HG02571 (cell line): Measurements from ENCODE around the gene GNL3.
"Not testable (repeated sequence)": the region's sequence is repeated elsewhere in the genome, so short reads cannot be mapped to it uniquely, and the experiment has no call there.

Source experiments
- ATAC-seq: cut with Tn5 transposase; IDR thresholded peaks from one replicate; pipeline ENCODE4 v1.9.1; 2021; ENCODE audit warnings: mild to moderate bottlenecking, moderate library complexity; ENCODE audit not compliant: unreplicated experiment

GNL3 gene

GRCh38 chr3:52685709-52686691 lies at the start of gene GNL3, which contains the start of gene PBRM1:
Gene GNL3 (plus strand): TSS chr3:52686032. CDS start chr3:52686093, 61 bp downstream.
Gene PBRM1 (minus strand): TSS chr3:52685913.
- peak; percentile 69 for ATAC-seq

DNA sequence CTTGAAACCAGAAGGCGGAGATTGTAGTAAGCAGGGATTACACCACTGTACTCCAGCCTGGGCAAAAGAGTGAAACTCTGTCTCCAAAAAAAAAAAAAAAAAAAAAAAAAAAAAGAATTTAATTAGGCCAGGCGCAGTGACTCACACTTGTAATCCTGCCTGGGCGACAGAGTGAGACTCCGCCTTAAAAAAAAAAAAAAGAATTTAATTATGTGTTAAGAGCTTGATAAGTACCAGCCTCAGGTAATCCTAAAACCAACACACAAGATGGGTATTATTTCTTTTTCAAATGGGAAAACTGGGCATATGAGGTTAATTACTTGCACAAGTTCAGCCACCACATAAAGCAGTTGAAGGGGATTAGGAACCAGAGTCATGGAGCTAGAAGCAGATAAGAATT lies 49.2 kb upstream of the GNL3 start:
- ATAC-seq, result no peak

DNA sequence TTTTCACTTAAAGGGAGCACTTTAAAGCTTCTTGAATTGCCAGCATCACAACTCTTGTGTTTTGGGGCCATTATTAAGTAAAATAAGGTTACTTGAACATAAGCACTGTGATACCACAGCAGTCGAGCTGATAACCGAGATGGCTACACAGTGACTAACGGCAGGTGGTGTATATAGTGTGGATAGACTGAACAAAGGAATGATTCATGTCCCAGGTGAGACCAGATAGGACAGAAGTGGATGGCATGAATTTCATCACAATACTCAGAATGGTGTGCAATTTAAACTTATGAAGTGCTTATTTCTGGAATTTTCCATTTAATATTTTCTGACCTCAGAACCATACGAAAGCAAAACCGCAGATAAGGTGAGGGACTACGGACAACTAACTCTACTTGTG lies 40.3 kb upstream of the GNL3 start:
- ATAC-seq, result no peak

DNA sequence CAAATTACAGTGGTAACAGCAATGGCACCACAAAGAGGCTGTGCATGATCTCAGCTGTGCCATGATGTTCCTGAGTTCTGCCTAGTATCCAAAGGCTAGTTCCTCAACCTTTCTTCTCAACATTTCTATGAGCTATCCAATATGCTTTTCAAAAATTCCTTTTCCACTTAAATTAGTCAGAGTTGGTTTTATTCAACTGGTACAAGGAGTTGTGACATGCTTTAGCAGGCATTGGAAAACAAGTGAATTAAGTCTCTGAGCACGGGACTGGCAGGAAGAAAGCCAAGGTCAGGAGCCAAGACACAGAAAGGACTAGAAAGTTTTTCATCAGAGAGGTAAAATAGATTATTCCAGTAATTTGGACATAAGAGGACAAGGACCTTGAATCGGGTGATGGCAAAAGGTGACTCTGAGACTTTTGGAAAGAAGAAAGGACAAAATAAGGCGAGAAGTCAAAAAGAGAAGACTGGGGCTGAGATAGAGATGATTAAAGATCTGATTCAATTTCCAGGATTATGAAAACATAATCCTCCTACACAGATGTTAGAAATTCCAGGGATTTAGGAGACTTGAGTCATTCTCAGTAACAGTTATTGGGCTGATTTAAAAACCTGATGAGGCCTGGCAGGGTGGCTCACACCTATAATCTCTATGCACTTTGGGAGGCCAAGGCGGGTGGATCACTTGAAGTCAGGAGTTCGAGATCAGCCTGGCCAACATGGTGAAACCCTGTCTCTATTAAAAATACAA lies 36.2 kb upstream of the GNL3 start:
- ATAC-seq, result no peak

- no peak for ATAC-seq
These were observed 35.4 kb upstream of the GNL3 start for GRCh38 chr3:52650439-52650838.

DNA sequence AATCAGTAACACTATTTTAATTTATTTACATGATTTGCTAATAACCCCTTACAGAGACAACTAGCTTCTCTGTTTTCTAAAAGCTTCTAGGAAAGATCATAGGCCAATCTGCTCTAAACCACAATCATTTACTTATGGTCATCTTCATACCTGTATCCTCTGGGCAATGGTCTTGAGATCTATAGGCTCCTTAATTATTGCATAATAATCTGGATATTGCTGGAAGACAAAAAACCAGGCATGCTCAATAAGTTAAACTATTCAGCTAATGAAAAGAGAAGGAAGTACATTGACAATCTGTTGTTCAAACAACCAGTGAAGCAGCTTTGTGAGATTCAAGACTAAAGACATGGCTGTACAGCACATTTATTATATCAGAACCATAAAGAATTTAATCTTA lies 34.2 kb upstream of the GNL3 start:
- no peak for ATAC-seq

- ATAC-seq, result no peak
These were observed 29.9 kb upstream of the GNL3 start for GRCh38 chr3:52655895-52656294.

- no peak for ATAC-seq
These were observed 25.8 kb upstream of the GNL3 start for GRCh38 chr3:52660046-52660445.

- no peak for ATAC-seq
These were observed 22.7 kb upstream of the GNL3 start for GRCh38 chr3:52663098-52663497.

GRCh38 chr3:52670621-52671521 lies 15.0 kb upstream of the GNL3 start:
- ATAC-seq, result peak; percentile 82

GRCh38 chr3:52671676-52672075 lies 14.2 kb upstream of the GNL3 start:
- ATAC-seq, result no peak

GRCh38 chr3:52676201-52676600 lies 9.6 kb upstream of the GNL3 start:
- not testable (repeated sequence) for ATAC-seq

GRCh38 chr3:52678265-52679198 lies 7.3 kb upstream of the GNL3 start:
- ATAC-seq, result no peak

DNA sequence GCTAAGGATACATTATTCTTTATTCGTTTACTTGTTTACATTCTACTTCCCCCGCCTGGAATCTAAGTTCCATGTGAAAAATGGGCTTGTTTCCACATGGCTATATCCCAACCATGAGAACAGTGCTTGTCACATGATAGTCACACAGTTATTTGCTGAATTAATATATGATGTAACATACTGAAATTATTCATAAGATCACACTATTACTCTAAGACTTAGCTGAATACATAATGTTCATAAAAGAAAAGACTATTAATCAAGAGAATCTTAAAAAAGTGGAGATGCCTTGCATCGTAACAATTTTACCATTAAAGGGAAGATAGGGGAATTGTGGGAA lies 6.7 kb upstream of the GNL3 start:
- ATAC-seq, result no peak

DNA sequence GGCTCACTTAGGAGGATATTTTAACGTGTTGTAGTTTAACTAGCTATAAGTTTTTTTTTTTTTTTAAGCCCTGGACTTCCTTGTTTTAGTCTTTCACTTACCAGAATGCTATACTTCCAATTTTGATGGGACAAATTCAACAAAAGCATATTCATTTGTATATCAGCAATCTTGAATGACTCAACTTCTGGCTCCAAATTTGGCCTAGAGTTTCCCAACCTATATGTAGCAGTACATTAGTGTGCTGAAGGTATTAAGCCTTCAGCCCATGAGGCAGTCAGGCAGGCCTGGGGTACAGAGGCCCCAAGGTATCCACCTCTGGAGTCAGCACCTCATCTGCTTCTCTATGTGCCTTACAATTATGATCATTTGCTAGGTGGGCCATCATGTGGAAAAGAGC lies 6.0 kb upstream of the GNL3 start:
- ATAC-seq, result no peak

- ATAC-seq, result no peak
These were observed 4.2 kb upstream of the GNL3 start for GRCh38 chr3:52681596-52681995.

DNA sequence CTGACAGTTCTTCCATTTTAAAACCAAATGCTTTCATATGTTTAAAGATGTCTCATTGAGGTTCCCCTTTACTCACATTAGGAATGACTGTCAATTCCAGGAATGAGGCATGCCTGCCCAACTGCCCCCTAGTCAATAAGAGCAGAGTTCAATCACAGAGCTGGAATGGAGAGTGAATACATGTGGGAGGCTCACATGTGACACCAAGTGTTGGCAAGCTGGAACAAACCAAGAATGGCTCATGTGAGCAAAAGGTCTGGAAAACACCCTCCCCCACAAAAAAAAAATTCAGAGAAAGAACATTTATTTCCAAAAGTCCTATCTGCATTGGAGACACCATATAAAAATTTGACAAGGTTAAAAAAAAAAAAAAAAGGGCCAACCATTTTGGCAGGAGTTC lies 3.8 kb upstream of the GNL3 start:
- ATAC-seq, result no peak

GRCh38 chr3:52683611-52684010 lies 2.2 kb upstream of the GNL3 start:
- no peak for ATAC-seq

- ATAC-seq, result no peak
These were observed 1.6 kb upstream of the GNL3 start for GRCh38 chr3:52684184-52684583.

DNA sequence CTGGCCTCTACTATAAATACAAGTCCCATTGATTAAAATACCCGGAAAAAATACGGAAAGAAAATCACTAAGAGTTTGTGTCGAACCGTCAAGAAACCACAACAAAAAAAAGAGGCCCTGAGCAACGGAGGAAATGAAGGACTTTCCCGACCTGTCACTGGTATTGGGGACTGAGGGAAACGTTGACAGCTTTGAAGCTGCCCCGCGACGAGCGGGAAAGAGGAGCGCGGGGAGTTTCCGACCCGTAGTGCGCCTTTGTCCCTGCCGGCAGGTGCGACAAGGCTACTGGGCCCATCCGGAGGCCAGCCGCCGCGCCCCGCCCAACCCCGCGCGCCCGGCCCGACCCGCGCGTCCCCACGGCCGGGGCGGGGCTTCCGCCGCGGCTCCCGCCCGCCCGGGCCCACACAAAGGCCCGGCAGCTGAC lies 535 bp upstream of the GNL3 start:
- peak; percentile 70 for ATAC-seq
